Subcutaneous adipose tissue (tissue), 4 donors: ENCODE data around the gene TMEM119. TPM values are rescaled to one million over a fixed set of nuclear protein-coding genes. Genes with fewer than 3 reads are reported as not detected.

Source experiments
- CTCF ChIP-seq: fragments of 450-650 bp; IDR thresholded peaks from one replicate; pipeline ENCODE4 v1.5.1; 2016; ENCODE audit warnings: low read depth, mild to moderate bottlenecking, control low read depth, antibody characterized with exemption, moderate library complexity
- total RNA-seq, 4 donors: library from RNA; depleted of rRNA; stranded (reverse); fragments of >200 nt; gene quantifications; one replicate each; pipeline ENCODE4 v1.1.0, GENCODE V29; 2016

TMEM119 gene
- total RNA-seq, 4 donors from 2014 or later: 7.8 to 20.5 (median 12.1) TPM

GRCh38 chr12:108642899-108643654 is 45.2 kb upstream of the TMEM119 start:
- no peak for TF ChIP-seq CTCF

GRCh38 chr12:108642269-108642870 is 44.5 kb upstream of the TMEM119 start:
- TF ChIP-seq CTCF: no peak

DNA sequence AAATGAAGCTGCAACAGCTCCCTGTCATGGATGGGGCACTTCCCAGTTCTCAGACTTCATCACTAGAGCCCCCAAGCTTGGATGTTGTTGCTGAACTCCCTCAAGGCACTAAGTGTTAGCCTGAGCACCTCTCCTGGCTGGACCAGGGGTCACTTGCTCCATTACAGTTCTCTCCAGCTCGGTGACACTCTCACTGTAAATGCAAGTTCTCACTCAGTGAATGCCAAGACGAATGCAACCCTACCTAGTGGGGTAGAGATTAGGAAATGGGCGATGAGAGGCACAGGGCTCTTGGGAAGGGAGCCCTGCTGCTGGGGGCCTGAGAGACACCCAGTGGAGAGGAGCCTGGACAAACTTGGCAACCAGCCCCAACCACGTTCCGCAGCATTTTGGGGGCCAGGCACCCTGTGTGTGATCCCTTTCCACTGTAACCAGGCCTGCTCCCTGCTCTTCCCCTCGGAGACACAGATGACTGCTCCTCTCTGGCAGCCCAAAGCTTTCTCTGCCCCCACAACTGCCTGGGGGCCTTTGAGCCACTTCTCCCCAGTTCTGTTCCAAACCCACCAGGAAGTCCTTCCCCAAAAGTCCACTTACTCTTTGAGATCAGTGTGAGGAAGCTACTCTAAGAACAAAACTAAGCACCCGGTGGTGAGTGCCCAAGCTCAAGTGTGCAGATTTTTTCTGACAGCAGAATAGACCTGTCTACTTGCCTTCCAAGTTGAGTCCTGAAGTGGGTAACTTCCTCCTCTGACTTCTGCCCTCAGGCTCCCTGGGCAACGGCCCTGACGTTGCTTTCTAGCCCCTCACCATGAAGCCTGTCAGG is 43.8 kb upstream of the TMEM119 start:
- no peak for TF ChIP-seq CTCF

- TF ChIP-seq CTCF: no peak
Measured at GRCh38 chr12:108640802-108641445, 43.0 kb upstream of the TMEM119 start.

DNA sequence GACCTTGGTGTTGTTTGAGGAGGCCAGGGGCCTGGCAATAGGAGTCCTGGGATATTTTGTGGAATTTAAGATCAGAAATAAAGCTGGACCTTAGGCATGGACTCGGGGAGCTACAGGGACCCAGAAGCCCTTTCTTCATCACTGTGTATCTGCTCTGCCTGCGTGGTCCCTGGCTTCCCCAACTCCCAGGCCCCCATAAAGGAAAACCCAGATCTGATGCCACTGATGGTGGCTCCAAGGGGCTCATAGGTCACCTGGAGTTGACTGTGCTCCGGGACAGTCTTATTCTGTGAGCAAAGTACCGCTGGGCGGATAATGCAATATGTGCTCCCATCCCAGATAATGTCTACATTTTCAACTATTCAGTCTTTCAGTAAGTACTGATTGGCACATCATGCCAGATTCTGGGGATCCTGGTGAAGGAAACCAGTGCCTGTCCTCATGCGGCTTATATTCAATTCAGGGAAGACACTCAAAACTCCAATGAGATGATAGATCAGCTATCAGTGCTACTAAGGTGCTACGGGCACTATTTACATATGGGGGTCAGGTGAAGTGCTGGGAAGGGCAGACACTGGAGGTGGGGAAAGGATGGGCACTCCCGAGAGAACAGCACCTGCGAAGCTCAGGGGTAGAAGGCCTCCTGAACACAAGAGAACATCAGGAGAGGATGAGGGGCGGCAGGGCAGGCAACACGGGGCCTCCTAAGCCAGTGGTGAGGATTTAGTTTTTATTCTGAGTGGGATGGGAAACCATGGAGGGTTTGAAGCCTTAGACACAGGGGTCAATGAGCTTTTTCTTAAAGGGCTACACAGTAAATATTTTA is 41.3 kb upstream of the TMEM119 start:
- TF ChIP-seq CTCF: no peak

DNA sequence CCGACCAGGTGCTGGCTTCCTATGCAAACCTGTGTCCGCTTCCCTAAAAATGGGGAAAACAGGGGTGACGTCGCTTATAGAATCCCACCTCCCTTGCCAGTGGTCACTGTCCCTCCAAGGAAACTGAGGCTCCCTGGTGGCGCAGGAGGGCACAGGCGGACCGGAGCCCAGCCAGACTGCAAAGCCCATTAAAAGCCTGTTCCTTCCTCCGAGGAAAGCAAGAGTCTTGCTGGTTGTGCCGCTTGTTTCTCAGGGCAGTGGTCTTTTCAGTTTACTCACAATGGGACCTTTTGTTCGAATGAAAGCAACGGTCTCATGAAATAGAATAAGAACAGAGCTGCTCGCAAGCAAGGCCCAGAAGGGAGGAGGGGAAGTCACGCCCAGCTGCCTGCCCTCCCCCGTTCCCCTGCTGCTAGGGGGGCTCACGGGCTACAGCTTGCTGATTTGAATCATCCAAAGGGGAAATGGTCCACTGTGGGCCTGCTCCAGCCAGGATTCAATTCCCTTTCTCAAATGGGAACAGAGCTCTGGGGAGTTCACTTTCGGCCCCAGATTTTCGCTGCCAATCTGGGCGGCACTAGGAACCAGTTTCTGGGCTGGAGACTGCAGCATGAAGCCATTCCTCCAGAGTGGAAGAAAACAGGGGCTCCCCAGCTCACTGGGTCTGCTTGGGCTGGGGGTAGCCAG is 40.4 kb upstream of the TMEM119 start:
- TF ChIP-seq CTCF: no peak
